Astrocyte (in vitro differentiated cells and primary cell): ENCODE measurements around the gene ARRDC4. TPM values are rescaled to one million over a fixed set of nuclear protein-coding genes. Genes with fewer than 3 reads are reported as not detected.

Source experiments
- DNase-seq: peaks from one replicate; pipeline ENCODE4 v3.0.0-alpha.2; 2010; ENCODE audit warnings: low read depth
- FAIRE-seq: peaks from 2 replicates; lab custom pipeline; 2011; peaks lifted over from hg19 to GRCh38; lab: Jason Lieb, UNC
- H2AFZ ChIP-seq: 2 replicates; pipeline ENCODE4 v1.6.0; 2012; ENCODE audit warnings: low read depth, low read length, inconsistent platforms
- H3K27ac ChIP-seq: 2 replicates; pipeline ENCODE4 v1.5.1; 2011; ENCODE audit warnings: low read depth, low read length, inconsistent platforms
- H3K27me3 ChIP-seq: 2 replicates; pipeline ENCODE4 v1.6.0; 2011; ENCODE audit warnings: low read length, inconsistent platforms; ENCODE audit not compliant: insufficient read depth
- H3K36me3 ChIP-seq: 2 replicates; pipeline ENCODE4 v1.5.1; 2011; ENCODE audit warnings: low read length, inconsistent platforms; ENCODE audit not compliant: insufficient read depth
- H3K4me1 ChIP-seq: 2 replicates; pipeline ENCODE4 v1.5.1; 2011; ENCODE audit warnings: low read length, inconsistent platforms; ENCODE audit not compliant: insufficient read depth
- H3K4me2 ChIP-seq: 2 replicates; pipeline ENCODE4 v1.6.0; 2012; ENCODE audit warnings: low read length, inconsistent platforms
- H3K4me3 ChIP-seq: 2 replicates; pipeline ENCODE4 v1.5.1; 2011; ENCODE audit warnings: low read depth, mild to moderate bottlenecking, low read length, inconsistent platforms; ENCODE audit not compliant: insufficient read depth
- H3K79me2 ChIP-seq: 2 replicates; pipeline ENCODE4 v1.6.0; 2012; ENCODE audit warnings: mild to moderate bottlenecking, low read length, inconsistent platforms; ENCODE audit not compliant: insufficient read depth
- H3K9ac ChIP-seq: 2 replicates; pipeline ENCODE4 v1.6.0; 2012; ENCODE audit warnings: mild to moderate bottlenecking, low read length, inconsistent platforms
- H3K9me3 ChIP-seq: 2 replicates; pipeline ENCODE4 v1.5.1; 2012; ENCODE audit warnings: low read depth, mild to moderate bottlenecking, low read length, inconsistent platforms; ENCODE audit not compliant: insufficient read depth
- H4K20me1 ChIP-seq: 2 replicates; pipeline ENCODE4 v1.6.0; 2012; ENCODE audit warnings: low read length, inconsistent platforms; ENCODE audit not compliant: insufficient read depth
- H3K27ac Mint-ChIP-seq: one replicate; pipeline ENCODE4 v1.8.0; 2021; ENCODE audit warnings: mild to moderate bottlenecking, mixed read lengths; ENCODE audit not compliant: unreplicated experiment
- H3K27me3 Mint-ChIP-seq: one replicate; pipeline ENCODE4 v1.8.0; 2021; ENCODE audit warnings: low read depth, mixed read lengths; ENCODE audit not compliant: unreplicated experiment
- H3K36me3 Mint-ChIP-seq: one replicate; pipeline ENCODE4 v1.8.0; 2021; ENCODE audit warnings: low read depth, mixed read lengths; ENCODE audit not compliant: unreplicated experiment
- H3K4me1 Mint-ChIP-seq: one replicate; pipeline ENCODE4 v1.8.0; 2021; ENCODE audit warnings: low read depth, mixed read lengths; ENCODE audit not compliant: unreplicated experiment
- H3K4me3 Mint-ChIP-seq: one replicate; pipeline ENCODE4 v1.8.0; 2021; ENCODE audit warnings: mild to moderate bottlenecking, moderate library complexity, mixed read lengths; ENCODE audit not compliant: unreplicated experiment
- H3K9me3 Mint-ChIP-seq: one replicate; pipeline ENCODE4 v1.8.0; 2021; ENCODE audit warnings: mild to moderate bottlenecking, mixed read lengths; ENCODE audit not compliant: unreplicated experiment
- EZH2 ChIP-seq: IDR thresholded peaks from 2 replicates; pipeline ENCODE4 v1.6.1; 2012; ENCODE audit warnings: mild to moderate bottlenecking, low read length, inconsistent platforms; ENCODE audit not compliant: insufficient read depth
- total RNA-seq: library from RNA; stranded (reverse); gene quantifications from 2 replicates; pipeline ENCODE4 v1.2.1, GENCODE V29; 2021
- TF ChIP-seq, protein P1 (sequence below): IDR thresholded peaks from 2 replicates; pipeline ENCODE4 v1.5.1; 2011; ENCODE audit warnings: low read depth, mild to moderate bottlenecking, inconsistent platforms, low read length, moderate library complexity; ENCODE audit not compliant: insufficient read depth

The ARRDC4 gene
- total RNA-seq, 1 donor from 2014 or later = 30.4 TPM

DNA sequence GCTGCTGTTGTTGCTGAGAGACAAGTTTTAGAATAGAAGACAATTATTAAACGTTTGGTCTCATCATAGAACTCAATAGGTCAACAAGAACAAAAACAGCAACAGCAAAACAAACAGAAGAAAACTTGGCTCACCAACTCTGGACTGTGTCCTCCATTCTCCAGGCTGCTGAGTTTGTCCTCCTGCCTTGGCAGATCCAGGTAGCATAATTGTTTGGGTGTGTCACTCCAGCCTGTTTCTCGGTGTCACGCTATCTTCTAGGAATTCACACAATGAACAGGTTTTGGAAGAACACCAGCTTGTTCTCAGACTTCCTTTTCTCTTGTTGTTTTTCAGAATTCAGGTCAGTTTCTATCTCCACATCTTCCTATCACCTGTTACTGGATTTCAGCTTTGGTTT, 34.7 kb downstream of the ARRDC4 start:
- Histone ChIP-seq H2AFZ (no peak overlapping the region), H3K79me2 (no peaks in the 10 kb centered on the region), H3K9me3 (no peaks in the 10 kb centered on the region), H3K9ac (no peak overlapping the region), H3K27ac (no peak overlapping the region), H3K4me3 (no peak overlapping the region), H3K4me2 (no peak overlapping the region), H3K4me1 (peaks cover 2% of the 10 kb centered on the region), H4K20me1 (no peaks in the 10 kb centered on the region), H3K27me3 (no peaks in the 10 kb centered on the region), H3K36me3 (no peaks in the 10 kb centered on the region)
- Mint-ChIP-seq H3K36me3 (no peaks in the 10 kb centered on the region), H3K4me1 (peaks cover 15% of the 10 kb centered on the region), H3K4me3 (no peak overlapping the region), H3K9me3 (peaks cover 3% of the 10 kb centered on the region), H3K27me3 (no peaks in the 10 kb centered on the region), H3K27ac (no peak overlapping the region)
- no peak for DNase-seq
- TF ChIP-seq EZH2 = no peak
- no peak for FAIRE-seq

DNA sequence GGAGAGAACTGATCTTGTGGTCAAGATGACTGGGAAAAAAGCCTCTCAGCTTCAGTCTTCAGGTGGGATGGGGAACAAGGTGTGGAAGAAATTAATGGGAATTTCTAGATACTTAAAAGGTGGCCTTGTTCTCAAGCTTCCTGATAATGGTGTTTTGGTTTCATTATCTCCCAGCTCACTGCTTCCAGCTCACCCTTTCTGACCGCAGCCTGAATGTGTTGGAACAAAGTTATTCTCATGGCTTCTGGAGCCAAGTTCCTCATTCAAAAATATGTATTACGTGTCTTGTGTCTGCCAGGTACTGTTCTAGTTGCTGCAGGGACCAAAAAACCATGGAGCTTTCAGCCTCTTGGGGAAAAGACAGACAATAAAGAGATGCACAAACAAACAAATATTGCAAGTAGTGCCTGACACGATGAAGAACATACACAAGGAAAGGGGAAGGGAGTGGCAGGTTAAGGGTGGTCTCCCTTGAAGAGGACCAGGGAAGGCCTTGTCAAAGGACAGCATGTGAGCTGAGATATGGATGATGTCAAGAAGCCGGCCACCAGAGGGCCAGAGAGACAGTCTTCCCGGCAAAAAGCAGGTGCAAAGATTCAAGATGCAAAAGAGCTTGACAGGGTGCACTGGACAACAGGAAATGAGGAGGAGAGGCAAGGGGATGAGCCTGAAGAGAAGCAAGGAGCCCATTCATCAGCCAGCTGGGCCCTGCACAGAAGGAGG, 35.5 kb downstream of the ARRDC4 start:
- DNase-seq (no peak), FAIRE-seq (no peak)
- H3K27me3 ChIP-seq = no peaks in the 10 kb centered on the region
- no peaks in the 10 kb centered on the region for H4K20me1 ChIP-seq
- H3K4me3 ChIP-seq = no peak overlapping the region
- no peak overlapping the region for H3K4me2 ChIP-seq
- H3K4me1 ChIP-seq = peaks cover 5% of the 10 kb centered on the region
- Mint-ChIP-seq H3K9me3 (peaks cover 3% of the 10 kb centered on the region), H3K27me3 (no peaks in the 10 kb centered on the region), H3K27ac (peak overlapping the region; percentile 4), H3K4me1 (peaks cover 15% of the 10 kb centered on the region), H3K4me3 (no peak overlapping the region), H3K36me3 (no peaks in the 10 kb centered on the region)
- H3K9me3 ChIP-seq = no peaks in the 10 kb centered on the region
- H3K27ac ChIP-seq = no peak overlapping the region
- H3K36me3 ChIP-seq = no peaks in the 10 kb centered on the region
- no peak for TF ChIP-seq EZH2
- TF ChIP-seq, protein P1, sequence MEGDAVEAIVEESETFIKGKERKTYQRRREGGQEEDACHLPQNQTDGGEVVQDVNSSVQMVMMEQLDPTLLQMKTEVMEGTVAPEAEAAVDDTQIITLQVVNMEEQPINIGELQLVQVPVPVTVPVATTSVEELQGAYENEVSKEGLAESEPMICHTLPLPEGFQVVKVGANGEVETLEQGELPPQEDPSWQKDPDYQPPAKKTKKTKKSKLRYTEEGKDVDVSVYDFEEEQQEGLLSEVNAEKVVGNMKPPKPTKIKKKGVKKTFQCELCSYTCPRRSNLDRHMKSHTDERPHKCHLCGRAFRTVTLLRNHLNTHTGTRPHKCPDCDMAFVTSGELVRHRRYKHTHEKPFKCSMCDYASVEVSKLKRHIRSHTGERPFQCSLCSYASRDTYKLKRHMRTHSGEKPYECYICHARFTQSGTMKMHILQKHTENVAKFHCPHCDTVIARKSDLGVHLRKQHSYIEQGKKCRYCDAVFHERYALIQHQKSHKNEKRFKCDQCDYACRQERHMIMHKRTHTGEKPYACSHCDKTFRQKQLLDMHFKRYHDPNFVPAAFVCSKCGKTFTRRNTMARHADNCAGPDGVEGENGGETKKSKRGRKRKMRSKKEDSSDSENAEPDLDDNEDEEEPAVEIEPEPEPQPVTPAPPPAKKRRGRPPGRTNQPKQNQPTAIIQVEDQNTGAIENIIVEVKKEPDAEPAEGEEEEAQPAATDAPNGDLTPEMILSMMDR = no peak
- H3K79me2 ChIP-seq = no peaks in the 10 kb centered on the region
- H3K9ac ChIP-seq = no peak overlapping the region
- H2AFZ ChIP-seq = no peak overlapping the region

DNA sequence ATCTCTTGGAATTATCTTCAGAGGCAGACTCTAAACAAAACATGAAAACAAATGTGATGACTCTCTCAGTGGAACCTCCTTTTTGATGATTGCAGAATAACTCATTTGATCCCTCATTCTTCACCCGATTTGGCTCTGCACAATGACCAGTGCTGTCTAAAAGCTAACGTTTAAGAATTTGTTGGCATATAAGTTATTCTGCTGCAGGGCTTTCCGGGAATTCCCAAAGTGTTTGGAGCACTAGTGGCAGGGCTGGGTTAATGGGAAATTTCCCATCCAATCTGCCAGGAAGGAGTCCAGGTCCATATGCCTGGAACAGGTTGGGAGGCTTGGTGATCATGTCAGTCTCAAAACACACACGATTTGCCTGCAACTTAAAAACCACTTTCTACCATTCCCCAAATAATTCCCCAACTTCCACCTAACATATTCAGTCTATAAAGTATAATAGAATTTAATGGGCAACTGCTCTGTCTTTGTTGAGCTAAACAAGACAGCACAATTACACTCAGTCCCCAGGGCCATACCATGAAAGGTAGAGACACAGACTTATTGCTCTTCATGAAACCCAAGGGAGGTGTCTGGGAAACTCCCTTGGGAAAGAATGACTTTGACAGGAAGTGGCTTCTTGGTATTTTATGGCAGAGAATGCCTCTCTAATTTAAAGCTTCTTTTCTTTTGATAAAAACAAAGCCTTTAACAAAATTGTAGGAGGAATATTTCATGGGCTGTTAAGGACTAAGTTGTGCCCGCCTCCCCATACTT, 38.0 kb downstream of the ARRDC4 start:
- Histone ChIP-seq H3K79me2 (no peaks in the 10 kb centered on the region), H3K36me3 (no peaks in the 10 kb centered on the region), H3K9ac (no peak overlapping the region), H3K4me1 (peaks cover 5% of the 10 kb centered on the region), H3K27me3 (no peaks in the 10 kb centered on the region), H4K20me1 (no peaks in the 10 kb centered on the region), H3K4me2 (no peak overlapping the region), H3K4me3 (no peak overlapping the region), H3K27ac (no peak overlapping the region), H2AFZ (no peak overlapping the region), H3K9me3 (peaks cover 5% of the 10 kb centered on the region)
- Mint-ChIP-seq H3K4me3 (no peak overlapping the region), H3K27me3 (no peaks in the 10 kb centered on the region), H3K4me1 (peaks cover 9% of the 10 kb centered on the region), H3K36me3 (no peaks in the 10 kb centered on the region), H3K27ac (peak overlapping the region; percentile 64), H3K9me3 (peaks cover 3% of the 10 kb centered on the region)
- FAIRE-seq (no peak), DNase-seq (no peak)
- no peak for TF ChIP-seq EZH2
- TF ChIP-seq, protein P1 = no peak
